IPS DF 6.9 (cell line): ENCODE data around the gene ATF7.
"Not testable (repeated sequence)": the region's sequence is repeated elsewhere in the genome, so short reads cannot be mapped to it uniquely, and the experiment has no call there.

ENCODE experiments used
- DNase-seq: peaks from one replicate; pipeline ENCODE4 v3.0.0-alpha.2; 2013; ENCODE audit warnings: low read depth, low spot score
- H3K27ac ChIP-seq: one replicate; pipeline ENCODE4 v1.5.1; 2013; ENCODE audit warnings: low read length, control low read depth
- H3K27me3 ChIP-seq: 2 replicates; pipeline ENCODE4 v1.6.1; 2013; ENCODE audit warnings: mild to moderate bottlenecking, low read length; ENCODE audit not compliant: control insufficient read depth, insufficient read depth
- H3K36me3 ChIP-seq: 2 replicates; pipeline ENCODE4 v1.6.1; 2013; ENCODE audit warnings: low read length; ENCODE audit not compliant: control insufficient read depth, insufficient read depth
- H3K4me1 ChIP-seq: 2 replicates; pipeline ENCODE4 v1.6.1; 2013; ENCODE audit warnings: low read length; ENCODE audit not compliant: control insufficient read depth, insufficient read depth
- H3K4me3 ChIP-seq: 2 replicates; pipeline ENCODE4 v1.5.1; 2013; ENCODE audit warnings: mild to moderate bottlenecking, low read length
- H3K9me3 ChIP-seq: 2 replicates; pipeline ENCODE4 v1.6.1; 2013; ENCODE audit warnings: low read length, inconsistent platforms; ENCODE audit not compliant: control insufficient read depth, insufficient read depth
- WGBS: extraction: QIAGEN DNeasy Blood & Tissue Kit; methylation state at CpG from one replicate; pipeline ENCODE4 v1.1.7; 2013; ENCODE audit warnings: mixed read lengths, missing lambda C conversion rate; ENCODE audit not compliant: insufficient read length, insufficient coverage; 5-methylcytosine and 5-hydroxymethylcytosine counted together

The ATF7 gene

DNA sequence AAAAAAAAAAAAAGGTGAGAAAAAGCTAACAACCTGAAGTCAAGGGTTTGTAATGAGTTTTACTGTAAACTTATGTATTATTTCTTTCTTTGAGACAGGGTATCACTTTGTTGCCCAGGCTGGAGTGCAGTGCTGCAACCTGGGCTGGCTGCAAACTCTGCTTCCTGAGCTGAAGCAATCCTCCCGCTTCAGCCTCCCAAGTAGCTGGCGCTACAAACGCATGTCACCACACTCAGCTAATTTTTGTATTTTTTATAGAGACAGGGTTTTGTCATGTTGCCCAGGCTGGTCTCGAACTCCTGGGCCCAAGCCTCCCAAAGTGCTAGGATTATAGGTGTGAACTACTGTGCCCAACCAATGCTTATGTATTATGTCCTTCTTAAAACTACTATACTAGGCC lies 9.2 kb downstream of the ATF7 start:
- WGBS, result no CpG with 5 or more reads among the region's 4 CpGs
- no peak for DNase-seq
- no peaks in the 10 kb centered on the region for H3K27me3 ChIP-seq

DNA sequence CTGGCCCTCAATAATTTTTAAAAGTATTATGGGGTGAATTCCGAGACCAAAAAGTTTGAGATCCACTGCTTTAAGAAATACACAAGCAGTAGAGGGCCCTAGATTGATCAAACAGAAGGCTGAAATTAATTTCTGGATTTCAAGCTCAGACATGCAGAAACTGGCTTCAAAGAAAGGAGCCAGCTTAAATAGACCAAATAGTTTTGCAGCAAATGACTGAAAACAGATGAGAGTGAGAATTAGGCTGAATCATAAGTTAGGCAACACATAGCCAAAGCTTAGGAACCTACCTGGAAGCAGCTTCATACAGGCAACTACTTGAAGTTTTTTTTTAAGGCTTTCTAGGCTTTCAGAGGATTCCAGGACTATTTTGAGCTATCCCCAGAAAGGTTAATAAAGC lies 12.4 kb downstream of the ATF7 start:
- Histone ChIP-seq H3K9me3 (no peaks in the 10 kb centered on the region), H3K4me1 (no peaks in the 10 kb centered on the region), H3K36me3 (no peaks in the 10 kb centered on the region), H3K4me3 (no peak overlapping the region), H3K27me3 (no peaks in the 10 kb centered on the region), H3K27ac (no peak overlapping the region)
- no CpG with 5 or more reads among the region's 1 CpG for WGBS
- no peak for DNase-seq

More for the DNA sequence above, 9.2 kb downstream of the ATF7 start:
- no peaks in the 10 kb centered on the region for H3K36me3 ChIP-seq
- no peaks in the 10 kb centered on the region for H3K4me1 ChIP-seq
- H3K27ac ChIP-seq, result no peak overlapping the region
- H3K4me3 ChIP-seq, result no peak overlapping the region
- no peaks in the 10 kb centered on the region for H3K9me3 ChIP-seq

DNA sequence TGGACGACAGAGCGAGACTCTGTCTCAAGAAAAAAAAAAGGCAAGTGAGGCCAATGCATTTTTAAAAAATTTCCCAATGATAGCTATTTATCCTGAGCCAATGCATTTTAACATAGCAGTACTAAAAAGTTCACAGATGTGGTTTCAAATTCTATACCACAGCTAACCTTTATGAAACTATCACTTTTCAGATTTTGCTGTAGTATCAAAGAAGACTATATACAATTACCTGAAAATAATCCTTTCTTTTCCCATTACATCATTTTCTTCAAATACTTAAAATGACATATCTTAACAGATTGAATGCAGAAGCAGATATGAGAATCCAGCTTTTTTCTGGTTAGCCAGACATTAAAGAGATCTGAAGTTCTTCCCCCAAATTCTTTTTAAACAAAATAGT lies 13.2 kb downstream of the ATF7 start:
- Histone ChIP-seq H3K4me3 (no peak overlapping the region), H3K9me3 (no peaks in the 10 kb centered on the region), H3K36me3 (no peaks in the 10 kb centered on the region), H3K4me1 (no peaks in the 10 kb centered on the region), H3K27ac (no peak overlapping the region), H3K27me3 (no peaks in the 10 kb centered on the region)
- WGBS, result no CpG with 5 or more reads among the region's 2 CpGs
- DNase-seq, result no peak

DNA sequence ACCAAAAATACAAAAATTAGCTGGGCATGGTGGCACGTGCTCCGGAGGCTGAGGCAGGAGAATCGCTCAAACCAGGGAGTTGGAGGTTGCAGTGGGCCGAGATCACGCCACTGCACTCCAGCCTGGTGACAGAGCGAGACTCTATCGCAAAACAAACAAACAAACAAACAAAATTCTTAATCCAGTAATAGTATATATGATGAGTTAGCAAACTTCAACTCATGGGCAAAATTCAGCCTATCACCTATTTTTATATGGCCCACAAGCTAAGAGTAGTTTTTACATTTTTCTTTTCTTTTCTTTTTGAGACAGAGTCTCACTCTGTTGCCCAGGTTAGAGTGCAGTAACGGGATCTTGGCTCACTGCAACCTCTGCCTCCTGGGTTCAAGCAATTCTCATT lies 14.9 kb downstream of the ATF7 start:
- no peak overlapping the region for H3K27ac ChIP-seq
- H3K4me1 ChIP-seq, result no peaks in the 10 kb centered on the region
- H3K9me3 ChIP-seq, result no peaks in the 10 kb centered on the region
- no peak for DNase-seq
- no peak overlapping the region for H3K4me3 ChIP-seq
- H3K36me3 ChIP-seq, result no peaks in the 10 kb centered on the region
- H3K27me3 ChIP-seq, result no peaks in the 10 kb centered on the region
- no CpG with 5 or more reads among the region's 8 CpGs for WGBS

DNA sequence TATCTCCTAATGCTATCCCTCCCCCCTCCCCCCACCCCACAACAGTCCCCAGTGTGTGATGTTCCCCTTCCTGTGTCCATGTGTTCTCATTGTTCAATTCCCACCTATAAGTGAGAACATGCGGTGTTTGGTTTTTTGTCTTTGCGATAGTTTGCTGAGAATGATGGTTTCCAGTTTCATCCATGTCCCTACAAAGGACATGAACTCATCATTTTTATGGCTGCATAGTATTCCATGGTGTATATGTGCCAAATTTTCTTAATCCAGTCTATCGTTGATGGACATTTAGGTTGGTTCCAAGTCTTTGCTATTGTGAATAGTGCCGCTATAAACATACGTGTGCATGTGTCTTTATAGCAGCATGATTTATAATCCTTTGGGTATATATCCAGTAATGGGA lies 19.5 kb downstream of the ATF7 start:
- H3K36me3 ChIP-seq, DNase-seq: not testable (repeated sequence)
- no CpG with 5 or more reads among the region's 5 CpGs for WGBS

DNA sequence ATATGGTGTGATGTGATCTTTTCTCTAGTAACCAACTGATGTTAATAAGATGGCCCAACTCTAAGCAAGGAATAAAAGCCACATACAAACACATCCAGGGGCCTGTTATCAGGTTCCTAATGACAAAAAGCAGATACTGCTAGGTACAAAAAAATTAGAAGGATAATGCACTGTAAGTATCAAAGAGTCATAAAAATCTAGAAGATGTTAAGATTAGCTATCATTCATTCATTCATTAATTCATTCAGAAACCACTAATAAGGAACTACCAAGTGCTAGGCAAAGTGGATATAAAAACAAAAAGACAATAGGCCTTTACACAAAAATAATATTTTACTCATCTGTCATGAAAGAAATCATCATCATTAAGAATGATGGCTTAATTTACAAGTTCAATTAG lies 21.6 kb downstream of the ATF7 start:
- no peak for DNase-seq
- H3K4me1 ChIP-seq, result no peaks in the 10 kb centered on the region
- H3K4me3 ChIP-seq, result no peak overlapping the region
- no peaks in the 10 kb centered on the region for H3K27me3 ChIP-seq
- no peaks in the 10 kb centered on the region for H3K36me3 ChIP-seq
- H3K9me3 ChIP-seq, result no peaks in the 10 kb centered on the region
- no peak overlapping the region for H3K27ac ChIP-seq

More for the DNA sequence above, 19.5 kb downstream of the ATF7 start:
- H3K4me3 ChIP-seq, H3K4me1 ChIP-seq, H3K27ac ChIP-seq, H3K27me3 ChIP-seq, H3K9me3 ChIP-seq: not testable (repeated sequence)

DNA sequence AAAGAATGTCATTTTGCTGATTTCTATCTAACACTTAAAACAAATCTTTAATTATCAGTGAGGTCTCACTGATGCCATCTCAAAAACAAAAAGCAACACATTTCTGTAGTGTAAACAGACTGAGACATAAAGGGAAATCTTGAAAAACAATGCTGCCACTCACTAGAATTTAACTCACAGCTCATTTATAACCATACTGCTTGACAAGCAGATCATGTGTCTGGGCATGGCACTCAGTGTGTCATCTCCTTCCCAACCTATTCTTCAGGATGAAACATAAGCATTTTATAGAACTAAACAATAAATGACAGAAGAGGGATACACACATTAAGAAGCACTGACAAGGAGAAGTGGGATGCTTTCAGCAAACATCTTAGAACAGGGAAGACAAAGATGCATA lies 22.4 kb downstream of the ATF7 start:
- H3K4me1 ChIP-seq, result no peaks in the 10 kb centered on the region
- H3K27ac ChIP-seq, result no peak overlapping the region
- no peaks in the 10 kb centered on the region for H3K9me3 ChIP-seq
- no peaks in the 10 kb centered on the region for H3K27me3 ChIP-seq
- H3K36me3 ChIP-seq, result no peaks in the 10 kb centered on the region
- H3K4me3 ChIP-seq, result no peak overlapping the region
- no peak for DNase-seq

DNA sequence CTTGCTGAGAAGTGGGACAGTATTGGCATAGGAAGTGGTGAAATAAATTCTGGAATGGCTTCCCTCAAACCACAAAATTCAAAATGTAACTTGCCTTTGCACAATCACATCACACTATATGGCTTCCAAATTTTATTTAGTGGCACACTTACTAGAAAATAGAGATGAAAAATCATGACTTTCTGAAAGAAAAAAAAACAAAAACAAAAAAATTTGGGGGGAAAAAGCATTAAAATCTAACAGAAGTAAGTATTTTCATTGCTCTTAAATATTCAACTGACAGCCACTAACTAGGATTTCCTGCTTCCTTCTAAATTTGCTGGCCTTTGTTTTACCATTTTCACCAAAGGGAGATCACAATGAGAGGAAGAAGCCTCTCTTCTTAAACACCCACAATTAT lies 23.0 kb downstream of the ATF7 start:
- H3K36me3 ChIP-seq, result no peaks in the 10 kb centered on the region
- no peaks in the 10 kb centered on the region for H3K4me1 ChIP-seq
- no peak for DNase-seq
- no peak overlapping the region for H3K27ac ChIP-seq
- no peaks in the 10 kb centered on the region for H3K27me3 ChIP-seq
- H3K9me3 ChIP-seq, result no peaks in the 10 kb centered on the region
- H3K4me3 ChIP-seq, result no peak overlapping the region

DNA sequence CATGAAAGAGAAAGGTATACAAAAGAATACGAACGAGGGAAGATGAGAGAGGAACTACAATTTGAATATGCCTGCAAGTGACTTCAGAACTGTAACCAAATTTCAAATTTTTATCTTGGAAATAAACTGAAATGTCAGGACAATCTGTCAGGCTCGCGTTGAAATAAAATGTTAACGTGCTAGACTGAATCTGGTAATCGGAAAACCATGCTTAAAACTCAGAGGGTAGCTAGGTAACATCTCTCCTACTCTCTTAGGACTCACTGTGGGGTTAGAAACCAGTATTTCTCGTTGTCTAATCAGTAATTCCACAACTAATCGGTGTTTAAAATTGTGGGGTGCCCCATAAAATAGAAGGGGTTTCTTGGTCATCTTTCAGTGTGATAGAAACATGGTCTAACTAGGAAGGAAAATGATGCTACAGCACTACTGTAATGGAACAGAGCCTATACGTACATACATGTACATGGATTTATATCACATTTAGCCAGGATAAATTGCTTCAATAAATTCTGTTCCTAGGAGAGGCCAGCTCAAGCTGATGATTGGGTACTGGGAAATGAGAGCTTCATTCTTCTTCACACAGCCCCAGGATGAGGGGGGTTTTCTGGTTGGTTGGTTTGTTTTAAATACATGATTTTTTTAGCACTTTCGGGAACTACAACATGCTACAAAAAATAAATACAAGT lies 23.9 kb downstream of the ATF7 start:
- no peaks in the 10 kb centered on the region for H3K4me1 ChIP-seq
- DNase-seq, result no peak
- H3K27me3 ChIP-seq, result no peaks in the 10 kb centered on the region
- no peaks in the 10 kb centered on the region for H3K36me3 ChIP-seq
- no peak overlapping the region for H3K27ac ChIP-seq
- no peak overlapping the region for H3K4me3 ChIP-seq
- WGBS, result no CpG with 5 or more reads among the region's 10 CpGs
- no peaks in the 10 kb centered on the region for H3K9me3 ChIP-seq

DNA sequence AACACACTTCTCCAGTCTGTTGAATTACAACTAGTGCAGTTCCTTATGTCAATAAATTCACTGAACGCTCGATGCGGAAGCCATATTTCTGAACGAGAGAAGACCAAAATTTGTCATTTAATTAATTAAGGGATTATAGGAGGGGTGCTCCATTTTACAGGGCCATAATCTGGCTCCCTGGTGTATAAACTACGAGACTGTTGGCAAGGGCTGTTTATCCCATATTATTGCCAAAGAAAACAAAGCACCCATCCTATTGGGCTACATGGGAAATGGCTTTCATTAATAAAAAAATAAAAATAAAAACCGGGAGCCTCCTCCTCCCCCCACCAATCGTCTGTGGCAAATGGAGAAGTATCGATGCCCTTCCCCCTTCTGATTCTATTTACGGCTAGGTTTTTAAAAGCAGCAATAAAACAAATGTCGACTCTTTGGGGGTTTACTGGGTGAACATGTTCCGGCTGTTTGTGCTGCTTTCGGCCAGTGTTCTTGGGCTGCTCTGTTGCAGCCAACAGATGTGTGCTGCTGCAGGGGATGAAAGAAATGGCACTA lies 24.8 kb downstream of the ATF7 start:
- Histone ChIP-seq H3K9me3 (no peaks in the 10 kb centered on the region), H3K27ac (no peak overlapping the region), H3K36me3 (no peaks in the 10 kb centered on the region), H3K4me1 (no peaks in the 10 kb centered on the region), H3K4me3 (no peak overlapping the region), H3K27me3 (no peaks in the 10 kb centered on the region)
- WGBS, result no CpG with 5 or more reads among the region's 12 CpGs
- no peak for DNase-seq

DNA sequence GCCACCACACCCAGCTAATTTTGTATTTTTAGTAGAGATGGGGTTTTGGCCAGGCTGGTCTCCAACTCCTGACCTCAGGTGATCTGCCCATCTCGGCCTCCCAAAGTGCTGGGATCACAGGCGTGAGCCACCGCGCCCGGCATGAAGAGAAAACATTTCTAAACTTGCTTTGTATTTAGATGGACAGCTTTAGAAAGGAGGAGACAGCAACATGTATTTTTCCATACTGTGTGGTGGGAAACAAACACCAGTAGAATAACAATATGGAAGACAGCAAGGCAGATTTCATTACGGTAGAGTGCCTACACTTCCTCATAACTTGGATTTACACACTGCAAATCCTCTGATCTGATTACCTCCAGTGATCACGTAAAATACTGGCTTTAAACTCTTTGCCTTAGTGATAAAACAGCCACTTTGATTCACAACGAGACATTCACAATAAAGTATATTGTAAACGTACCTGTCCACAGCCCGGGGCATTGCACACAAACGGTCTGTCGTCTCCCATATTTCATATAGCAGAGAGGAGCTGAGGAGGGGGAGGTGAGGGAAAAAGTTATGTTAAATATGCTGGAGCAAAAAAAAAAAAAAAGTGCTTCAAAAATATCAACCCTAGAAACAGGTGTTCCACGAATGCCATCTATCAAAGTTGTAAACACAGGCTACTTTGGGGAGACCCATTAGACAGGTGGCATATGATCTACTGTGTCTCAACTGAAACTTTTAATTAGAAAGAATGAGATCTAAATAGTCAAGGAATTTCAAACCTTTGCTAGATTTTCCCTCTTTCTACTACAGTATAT lies 25.5 kb downstream of the ATF7 start:
- no peak for DNase-seq
- WGBS, result no CpG with 5 or more reads among the region's 13 CpGs
- H3K4me1 ChIP-seq, result no peaks in the 10 kb centered on the region

More for the DNA sequence above, 25.5 kb downstream of the ATF7 start:
- H3K4me3 ChIP-seq, result no peak overlapping the region
- no peak overlapping the region for H3K27ac ChIP-seq
- no peaks in the 10 kb centered on the region for H3K27me3 ChIP-seq
- H3K9me3 ChIP-seq, result no peaks in the 10 kb centered on the region
- no peaks in the 10 kb centered on the region for H3K36me3 ChIP-seq
